Measurements from ENCODE around the gene REM1. TPM values are rescaled to one million over a fixed set of nuclear protein-coding genes. Genes with fewer than 3 reads are reported as not detected.
A peak's percentile ranks its signal among the peaks of the same experiment; 100 is the strongest.

The REM1 gene
- total and polyA plus RNA-seq, 7 donors, result 0.91 to 2.8 (median 1.0) TPM

- no peak for TF ChIP-seq CTCF (IDR thresholded peaks at IDR 0.05)
- Histone ChIP-seq H3K4me1 (no peaks in the 10 kb centered on the region), H3K9me3 (no peaks in the 10 kb centered on the region), H3K36me3 (ENCODE audit: insufficient read depth in 1 of 2, low read depth in 1 of 2) (no peaks in the 10 kb centered on the region), H3K4me3 (peak overlapping the region; percentile 55), H3K27me3 (ENCODE audit: insufficient read depth in 3 of 3, low read length in 2 of 3) (peaks cover 0 to 18% (median 7%) of the 10 kb centered on the region in 3 donors), H3K27ac (no peak overlapping the region)
- no peak for ATAC-seq
- intact Hi-C loops (cut with DNase I), result no loop called here
- 3 to 6% (median 4%) methylated on average over 26 to 29 of the region's 29 CpGs for WGBS, 3 donors
- no peak for DNase-seq
Measured at GRCh38 chr20:31475472-31476293, 595 bp downstream of the REM1 start.

GRCh38 chr20:31476294-31476585 lies 1.2 kb downstream of the REM1 start:
- intact Hi-C loops (cut with DNase I), result no loop called here
- ATAC-seq, result no peak
- WGBS, 3 donors, result 44 to 75% (median 57%) methylated on average over 6 of the region's 6 CpGs
- Histone ChIP-seq H3K27me3 (ENCODE audit: insufficient read depth in 3 of 3, low read length in 2 of 3) (peaks cover 0 to 18% (median 7%) of the 10 kb centered on the region in 3 donors), H3K27ac (no peak overlapping the region), H3K9me3 (no peaks in the 10 kb centered on the region), H3K36me3 (ENCODE audit: insufficient read depth in 1 of 2, low read depth in 1 of 2) (no peaks in the 10 kb centered on the region), H3K4me1 (no peaks in the 10 kb centered on the region), H3K4me3 (peak overlapping the region; percentile 55)
- no peak for DNase-seq
- no peak for TF ChIP-seq CTCF (IDR thresholded peaks at IDR 0.05)

- WGBS, 3 donors, result 52 to 54% (median 54%) methylated on average over 6 of the region's 6 CpGs
- H3K4me1 ChIP-seq, result no peaks in the 10 kb centered on the region
- no peak for ATAC-seq
- H3K36me3 ChIP-seq (ENCODE audit: insufficient read depth in 1 of 2, low read depth in 1 of 2), result no peaks in the 10 kb centered on the region
- intact Hi-C loops (cut with DNase I), result no loop called here
- peaks cover 0 to 18% (median 7%) of the 10 kb centered on the region in 3 donors for H3K27me3 ChIP-seq (ENCODE audit: insufficient read depth in 3 of 3, low read length in 2 of 3)
- no peak overlapping the region for H3K27ac ChIP-seq
- H3K9me3 ChIP-seq, result no peaks in the 10 kb centered on the region
- peak overlapping the region; percentile 55 for H3K4me3 ChIP-seq
- TF ChIP-seq CTCF (IDR thresholded peaks at IDR 0.05), result no peak
- DNase-seq, result no peak
Measured at GRCh38 chr20:31476643-31477215, 1.6 kb downstream of the REM1 start.

GRCh38 chr20:31484001-31484400 lies 8.9 kb downstream of the REM1 start:
- 31 to 45% (median 33%) methylated on average over 36 of the region's 36 CpGs for WGBS, 3 donors
- Histone ChIP-seq H3K27ac (no peak overlapping the region), H3K27me3 (ENCODE audit: insufficient read depth in 3 of 3, low read length in 2 of 3) (peaks cover 0 to 29% (median 0%) of the 10 kb centered on the region in 3 donors), H3K9me3 (no peaks in the 10 kb centered on the region), H3K4me1 (no peaks in the 10 kb centered on the region), H3K36me3 (ENCODE audit: insufficient read depth in 1 of 2, low read depth in 1 of 2) (no peaks in the 10 kb centered on the region), H3K4me3 (no peak overlapping the region)
- no peak for TF ChIP-seq CTCF (IDR thresholded peaks at IDR 0.05)
- intact Hi-C loops (cut with DNase I), result no loop called here
- no peak for ATAC-seq
- DNase-seq, result peak; percentile 28 to 63
